ENCODE data around the gene SF3B5. TPM values are rescaled to one million over a fixed set of nuclear protein-coding genes. Genes with fewer than 3 reads are reported as not detected.

The SF3B5 gene
- total and polyA plus RNA-seq, 9 of the 15 experiments (the other 6 are each of a cell fraction or from before 2014, with no cell fraction given): 238 to 1,211 (median 407) TPM

GRCh38 chr6:144095134-144096002, at the start of gene SF3B5 (continued):
- TF ChIP-seq TCF15 (CRISPR knock-in tag; IDR thresholded peaks at IDR 0.05) (no peak), ID3 (CRISPR knock-in tag; IDR thresholded peaks at IDR 0.05) (no peak), ID3 (tag; IDR thresholded peaks at IDR 0.05) (peak; percentile 59), MNT (conservative IDR thresholded peaks at IDR 0.05) (peak; percentile 88 to 96), EHMT2 (IDR thresholded peaks at IDR 0.05) (no peak), NCOA6 (IDR thresholded peaks at IDR 0.05) (no peak), ZBTB11 (CRISPR knock-in tag; IDR thresholded peaks at IDR 0.05) (peak in 1 of 3 experiments; percentile 75; a peak in 2 of 6 replicates), ZNF318 (IDR thresholded peaks at IDR 0.05; ENCODE audit: borderline replicate concordance in 1 of 2, low read depth in 1 of 2) (no peak), ETV1 (tag; conservative IDR thresholded peaks at IDR 0.05; ENCODE audit: low read depth) (peak; percentile 80), MCM7 (IDR thresholded peaks at IDR 0.05) (no peak)
